Transverse colon (tissue), 4 donors: ENCODE measurements around the gene OTOR.

Experiments used
- EP300 ChIP-seq: sonication (generic); formaldehyde crosslinking; IDR thresholded peaks from one replicate; pipeline ENCODE4 v1.6.1; 2017; ENCODE audit warnings: antibody characterized with exemption, low read depth
- POLR2A ChIP-seq: fragments of 450-650 bp; IDR thresholded peaks from one replicate; pipeline ENCODE4 v1.6.1; 2016; ENCODE audit warnings: antibody characterized with exemption, mild to moderate bottlenecking, moderate library complexity
- POLR2AphosphoS5 ChIP-seq, 3 donors: sonication (generic); formaldehyde crosslinking; IDR thresholded peaks; one replicate each; pipeline ENCODE4 v1.6.1; 2016; ENCODE audit warnings: antibody characterized with exemption in 3 of 3
- TF ChIP-seq, protein P1 (sequence below), 5 experiments: fragments of 200-600 bp in 3 of 5; fragments of 450-650 bp in 2 of 5; sonication (generic) in 3 of 5; IDR thresholded peaks; 1 replicate in 2 of 5; 2 replicates in 3 of 5; pipeline ENCODE4 v1.5.1; 2016 to 2017; ENCODE audit warnings: antibody characterized with exemption in 5 of 5, inconsistent platforms in 3 of 5, mild to moderate bottlenecking in 2 of 5, moderate library complexity in 1 of 5

- TF ChIP-seq POLR2A, result no peak
- TF ChIP-seq, protein P1, sequence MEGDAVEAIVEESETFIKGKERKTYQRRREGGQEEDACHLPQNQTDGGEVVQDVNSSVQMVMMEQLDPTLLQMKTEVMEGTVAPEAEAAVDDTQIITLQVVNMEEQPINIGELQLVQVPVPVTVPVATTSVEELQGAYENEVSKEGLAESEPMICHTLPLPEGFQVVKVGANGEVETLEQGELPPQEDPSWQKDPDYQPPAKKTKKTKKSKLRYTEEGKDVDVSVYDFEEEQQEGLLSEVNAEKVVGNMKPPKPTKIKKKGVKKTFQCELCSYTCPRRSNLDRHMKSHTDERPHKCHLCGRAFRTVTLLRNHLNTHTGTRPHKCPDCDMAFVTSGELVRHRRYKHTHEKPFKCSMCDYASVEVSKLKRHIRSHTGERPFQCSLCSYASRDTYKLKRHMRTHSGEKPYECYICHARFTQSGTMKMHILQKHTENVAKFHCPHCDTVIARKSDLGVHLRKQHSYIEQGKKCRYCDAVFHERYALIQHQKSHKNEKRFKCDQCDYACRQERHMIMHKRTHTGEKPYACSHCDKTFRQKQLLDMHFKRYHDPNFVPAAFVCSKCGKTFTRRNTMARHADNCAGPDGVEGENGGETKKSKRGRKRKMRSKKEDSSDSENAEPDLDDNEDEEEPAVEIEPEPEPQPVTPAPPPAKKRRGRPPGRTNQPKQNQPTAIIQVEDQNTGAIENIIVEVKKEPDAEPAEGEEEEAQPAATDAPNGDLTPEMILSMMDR (IDR thresholded peaks at IDR 0.05), result no peak
- no peak for TF ChIP-seq POLR2AphosphoS5 (IDR thresholded peaks at IDR 0.05)
- no peak for TF ChIP-seq EP300
These were observed 28.7 kb upstream of the OTOR start for GRCh38 chr20:16719421-16719820.
